ENCODE data around the gene TAS2R60.
"Not testable (repeated sequence)": the region's sequence is repeated elsewhere in the genome, so short reads cannot be mapped to it uniquely, and the experiment has no call there.

TAS2R60 gene

DNA sequence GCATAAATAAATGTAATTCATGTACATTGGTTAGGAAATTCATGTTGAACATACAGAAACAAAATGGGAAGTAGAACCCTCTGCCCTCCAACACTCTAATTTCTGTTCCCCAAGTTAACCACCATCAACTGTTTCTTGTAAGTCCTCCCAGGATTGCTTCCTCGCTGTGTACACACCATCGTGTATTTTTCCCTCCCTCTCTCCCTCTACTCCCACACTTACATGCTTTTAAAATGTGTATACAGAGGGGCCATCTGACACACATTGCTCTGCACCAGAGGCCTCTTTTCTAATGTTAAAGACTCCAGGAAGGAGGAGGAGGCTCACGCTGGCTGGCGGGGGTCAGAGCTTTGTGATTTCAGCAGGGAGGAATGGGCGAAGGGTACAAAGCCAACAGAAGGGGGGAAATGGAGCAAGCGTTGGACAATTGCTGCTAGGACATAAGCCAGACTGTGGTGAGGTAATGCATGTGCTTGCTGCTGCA, 32.7 kb upstream of the TAS2R60 start:
- DNase-seq (ENCODE audit: low read depth, low spot score), result no peak

DNA sequence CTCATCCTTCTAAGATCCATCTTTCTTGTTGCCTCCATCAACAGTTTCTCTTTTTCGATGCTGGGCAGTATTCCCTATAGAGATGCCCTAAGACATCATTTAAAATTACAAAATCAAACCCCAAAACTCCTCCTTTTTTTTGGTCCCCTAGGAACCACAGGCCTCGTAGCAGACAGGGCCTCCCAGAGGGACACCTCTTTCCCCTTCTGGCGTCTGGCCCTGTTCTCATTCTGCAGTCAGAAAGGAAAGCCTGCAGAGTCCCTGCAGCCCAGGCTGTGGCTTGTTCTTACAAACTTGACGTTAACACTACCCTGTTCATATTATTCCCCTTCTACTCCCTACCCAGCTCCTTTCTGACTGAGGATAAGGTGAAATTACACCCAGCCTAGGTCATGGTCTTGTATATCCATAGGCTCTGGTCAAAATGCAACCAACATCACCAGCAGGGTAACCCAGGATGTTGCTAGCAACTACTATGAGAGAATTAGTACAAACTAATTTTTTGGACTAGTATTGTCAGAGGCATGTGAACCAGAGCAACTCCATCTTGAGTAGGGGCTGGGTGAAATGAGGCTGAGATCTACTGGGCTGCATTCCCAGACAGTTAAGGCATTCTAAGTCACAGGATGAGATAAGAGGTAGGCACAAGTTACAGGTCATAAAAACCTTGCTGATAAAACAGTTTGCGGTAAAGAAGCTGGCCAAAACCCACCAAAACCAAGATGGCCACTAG, 31.1 kb upstream of the TAS2R60 start:
- no peak for DNase-seq (ENCODE audit: low read depth, low spot score)

- no peak for DNase-seq (ENCODE audit: low read depth, low spot score)
These were observed 30.1 kb upstream of the TAS2R60 start for GRCh38 chr7:143413123-143413522.

- DNase-seq (ENCODE audit: low read depth, low spot score), result not testable (repeated sequence)
These were observed 28.0 kb upstream of the TAS2R60 start for GRCh38 chr7:143415209-143415608.

GRCh38 chr7:143415742-143416397, 27.4 kb upstream of the TAS2R60 start:
- DNase-seq (ENCODE audit: low read depth, low spot score), result no peak

- DNase-seq (ENCODE audit: low read depth, low spot score), result no peak
These were observed 26.6 kb upstream of the TAS2R60 start for GRCh38 chr7:143416565-143417149.

- no peak for DNase-seq (ENCODE audit: low read depth, low spot score)
These were observed 25.4 kb upstream of the TAS2R60 start for GRCh38 chr7:143417734-143418383.

DNA sequence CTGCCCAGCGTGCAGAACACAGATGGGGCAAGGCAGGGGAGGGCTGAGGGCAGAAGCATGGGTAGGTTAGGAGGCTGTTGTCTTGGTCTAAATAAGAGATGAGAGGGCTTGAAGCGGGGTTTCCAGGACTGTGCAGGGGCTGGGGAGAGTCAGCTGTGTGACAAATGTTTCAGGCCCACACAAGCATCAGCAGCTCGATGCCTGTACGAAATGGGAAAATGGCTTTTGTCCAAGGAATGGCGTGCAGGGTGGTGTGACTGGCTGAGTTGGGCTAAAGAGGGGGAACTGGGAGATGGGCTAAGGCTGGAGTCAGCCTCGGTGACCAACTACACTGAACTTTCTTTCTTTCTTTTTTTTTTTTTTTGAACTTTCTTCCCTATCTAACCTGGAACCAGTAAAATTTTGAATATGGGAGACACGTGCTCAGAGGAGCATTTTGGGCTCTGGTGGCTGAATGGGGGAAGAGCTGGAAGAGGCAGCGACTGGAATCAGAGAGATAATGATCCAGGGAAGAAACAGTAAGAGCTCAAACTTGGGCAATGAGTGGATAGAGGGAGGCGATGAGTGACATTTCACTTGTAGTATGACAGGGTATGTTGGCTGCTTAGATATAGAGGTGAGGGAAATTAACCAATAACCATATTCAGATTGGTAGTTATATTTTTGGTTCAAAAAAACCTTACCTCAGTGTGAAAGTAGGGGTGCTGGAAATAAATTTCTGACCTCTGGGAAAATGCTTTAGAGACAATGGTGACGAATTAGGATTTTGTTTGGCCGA, 24.4 kb upstream of the TAS2R60 start:
- no peak for DNase-seq (ENCODE audit: low read depth, low spot score)

DNA sequence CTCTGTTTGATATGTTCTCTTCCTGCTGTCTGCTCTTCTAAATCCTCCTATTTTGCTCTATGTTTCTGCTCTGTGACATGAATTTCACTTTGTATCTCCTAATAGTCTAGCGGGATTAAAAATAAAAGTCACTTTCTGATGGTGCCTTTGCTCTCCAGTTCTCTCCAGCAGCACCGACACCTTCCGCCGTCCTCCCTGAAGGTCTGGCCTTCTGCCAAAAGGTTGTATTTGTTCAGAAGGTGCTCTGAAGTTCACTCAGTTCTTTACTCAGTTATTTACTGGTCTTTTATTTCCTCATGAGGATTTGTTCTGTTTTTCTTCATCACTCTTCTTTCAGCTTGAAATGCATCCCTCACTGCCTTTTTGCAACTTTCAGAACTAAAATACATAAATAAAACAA, 23.4 kb upstream of the TAS2R60 start:
- no peak for DNase-seq (ENCODE audit: low read depth, low spot score)

DNA sequence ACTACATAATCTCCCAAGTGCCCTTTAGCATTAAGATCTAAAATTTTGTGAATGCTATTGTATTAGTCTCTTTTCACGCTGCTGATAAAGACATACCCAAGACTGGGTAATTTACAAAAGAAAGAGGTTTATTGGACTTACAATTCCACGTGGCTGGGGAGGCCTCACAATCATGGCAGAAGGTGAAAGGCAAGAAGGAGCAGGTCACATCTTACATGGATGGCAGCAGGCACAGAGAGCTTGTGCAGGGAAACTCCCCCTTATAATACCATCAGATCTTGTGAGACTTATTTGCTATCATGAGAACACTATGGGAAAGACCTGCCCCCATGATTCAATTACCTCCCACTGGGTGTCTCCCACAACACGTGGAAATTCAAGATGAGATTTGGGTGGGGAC, 22.6 kb upstream of the TAS2R60 start:
- DNase-seq (ENCODE audit: low read depth, low spot score), result not testable (repeated sequence)

DNA sequence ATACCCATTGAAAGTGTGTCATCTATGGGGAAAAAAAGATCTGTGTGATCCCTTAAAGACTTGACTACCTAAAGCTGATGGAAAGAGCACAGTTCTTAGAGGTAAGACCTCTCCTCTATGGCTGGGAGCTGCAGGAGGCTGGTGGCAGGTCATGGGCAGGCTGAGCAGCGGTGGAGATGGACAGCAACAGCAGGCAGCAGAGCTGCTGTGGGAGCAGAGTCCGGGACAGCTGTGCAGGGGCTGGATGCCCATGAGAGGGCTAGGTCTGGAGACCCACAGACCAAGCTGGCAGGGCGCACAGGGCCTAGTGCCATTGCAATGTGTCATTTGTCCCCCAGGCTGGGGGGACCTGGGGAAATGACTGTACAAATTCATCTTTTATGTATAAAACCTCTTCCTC, 21.2 kb upstream of the TAS2R60 start:
- DNase-seq (ENCODE audit: low read depth, low spot score), result no peak

GRCh38 chr7:143424476-143424875, 18.8 kb upstream of the TAS2R60 start:
- DNase-seq (ENCODE audit: low read depth, low spot score), result not testable (repeated sequence)

DNA sequence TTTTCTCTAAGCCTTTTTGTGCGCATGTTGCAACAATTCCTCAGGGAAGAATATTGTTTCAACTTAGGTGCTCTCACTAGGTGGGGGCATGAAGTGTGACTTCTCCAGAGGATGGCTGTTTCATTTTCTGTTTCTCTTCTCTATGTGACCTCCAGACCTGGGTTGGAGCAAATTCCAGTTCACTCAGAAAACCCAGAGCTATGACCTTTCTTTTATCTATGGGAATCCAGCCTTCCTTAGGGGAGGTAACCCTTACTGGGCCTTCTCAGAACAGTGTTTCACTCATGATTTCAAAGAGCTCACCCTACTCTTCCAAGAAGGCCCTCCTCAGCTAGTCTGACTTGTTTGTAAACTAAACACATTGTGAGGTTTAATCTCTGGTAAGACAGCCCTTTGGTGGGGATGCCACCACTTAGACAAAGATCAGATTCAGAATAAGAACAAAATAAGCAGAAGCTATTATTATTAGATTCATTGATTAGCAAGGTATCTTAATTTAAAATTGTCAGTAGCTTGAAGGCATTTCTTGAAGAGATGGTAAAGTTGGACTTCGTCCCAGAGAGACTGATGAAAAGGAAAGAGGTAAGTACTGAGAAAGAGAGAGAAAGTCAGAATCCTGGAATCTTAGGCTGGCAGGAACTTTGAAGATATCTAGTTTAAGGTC, 16.6 kb upstream of the TAS2R60 start:
- DNase-seq (ENCODE audit: low read depth, low spot score), result no peak

- DNase-seq (ENCODE audit: low read depth, low spot score), result no peak
These were observed 13.2 kb upstream of the TAS2R60 start for GRCh38 chr7:143429770-143430698.

GRCh38 chr7:143431109-143431508, 12.1 kb upstream of the TAS2R60 start:
- DNase-seq (ENCODE audit: low read depth, low spot score), result no peak

- no peak for DNase-seq (ENCODE audit: low read depth, low spot score)
These were observed 9.5 kb upstream of the TAS2R60 start for GRCh38 chr7:143433759-143434158.

GRCh38 chr7:143434660-143435059, 8.6 kb upstream of the TAS2R60 start:
- DNase-seq (ENCODE audit: low read depth, low spot score), result no peak

- DNase-seq (ENCODE audit: low read depth, low spot score), result no peak
These were observed 8.0 kb upstream of the TAS2R60 start for GRCh38 chr7:143435266-143435665.

GRCh38 chr7:143436325-143436946, 6.8 kb upstream of the TAS2R60 start:
- DNase-seq (ENCODE audit: low read depth, low spot score), result no peak
